Stimulated activated CD8-positive, alpha-beta memory T cell treated with anti-CD3 and anti-CD28 coated beads, Interleukin-15, amount 100 ng/mL, for 4 hours (primary cell): ENCODE measurements around the gene TTLL8.

Experiments used
- DNase-seq, 2 donors: peaks; one replicate each; pipeline ENCODE4 v3.0.0-alpha.2; 2020; ENCODE audit warnings: low read depth in 2 of 2

The TTLL8 gene

DNA sequence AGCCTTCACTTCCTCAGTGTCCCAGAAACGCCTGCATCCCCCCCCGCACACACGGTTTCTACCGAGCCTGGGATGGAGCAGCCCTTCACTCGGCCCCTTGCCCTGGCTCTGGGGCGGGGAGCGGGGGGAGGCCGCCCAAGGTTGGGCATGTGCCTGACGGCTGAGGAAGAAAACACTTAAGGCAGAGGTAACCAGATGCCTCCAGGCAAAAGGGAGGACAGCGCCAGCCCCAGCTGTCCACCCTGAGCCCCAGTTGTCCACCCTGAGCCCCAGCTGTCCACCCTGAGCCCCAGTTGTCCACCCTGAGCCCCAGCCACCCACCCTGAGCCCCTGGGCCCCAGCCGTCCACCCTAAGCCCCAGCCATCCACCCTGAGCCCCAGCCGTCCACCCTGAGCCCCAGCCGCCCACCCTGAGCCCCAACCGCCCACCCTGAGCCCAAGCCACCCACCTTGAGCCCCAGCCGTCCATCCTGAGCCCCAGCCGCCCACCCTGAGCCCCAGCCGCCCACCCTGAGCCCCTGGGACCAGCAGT, 3.8 kb upstream of the TTLL8 start:
- DNase-seq = no peak

DNA sequence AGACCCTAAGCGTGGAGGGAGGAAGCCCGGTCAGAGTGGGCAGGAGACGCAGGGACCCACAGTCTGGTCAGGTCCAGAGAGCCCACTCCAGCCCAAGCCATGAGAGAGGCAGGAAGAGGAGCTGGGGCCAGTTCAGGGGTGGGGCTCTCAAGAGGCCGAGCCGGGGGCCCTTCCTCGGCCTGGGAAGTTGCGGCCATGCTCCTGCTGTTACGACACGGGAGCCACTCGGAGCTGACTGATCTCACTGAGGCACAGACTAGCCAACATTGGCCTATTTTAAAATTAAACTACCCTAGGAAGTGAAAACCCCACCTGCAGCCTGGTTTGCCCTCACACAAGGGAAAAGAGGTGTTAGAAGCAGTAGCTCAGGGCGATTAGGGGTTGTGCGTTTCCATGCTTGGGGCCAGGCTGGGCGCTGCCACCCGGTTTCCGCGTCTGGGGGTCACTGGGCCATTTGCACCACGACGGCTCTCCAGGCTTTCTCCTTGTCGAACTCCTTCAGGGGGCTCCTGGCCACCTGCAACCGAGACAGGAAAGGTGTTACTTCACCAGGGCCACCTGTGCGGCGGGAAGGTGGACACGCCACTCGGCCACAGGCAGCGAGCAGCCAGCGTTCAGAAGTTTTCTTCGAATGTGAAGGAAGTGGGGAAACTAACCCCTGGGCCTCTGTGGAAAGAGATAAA, 3.2 kb upstream of the TTLL8 start:
- no peak for DNase-seq

DNA sequence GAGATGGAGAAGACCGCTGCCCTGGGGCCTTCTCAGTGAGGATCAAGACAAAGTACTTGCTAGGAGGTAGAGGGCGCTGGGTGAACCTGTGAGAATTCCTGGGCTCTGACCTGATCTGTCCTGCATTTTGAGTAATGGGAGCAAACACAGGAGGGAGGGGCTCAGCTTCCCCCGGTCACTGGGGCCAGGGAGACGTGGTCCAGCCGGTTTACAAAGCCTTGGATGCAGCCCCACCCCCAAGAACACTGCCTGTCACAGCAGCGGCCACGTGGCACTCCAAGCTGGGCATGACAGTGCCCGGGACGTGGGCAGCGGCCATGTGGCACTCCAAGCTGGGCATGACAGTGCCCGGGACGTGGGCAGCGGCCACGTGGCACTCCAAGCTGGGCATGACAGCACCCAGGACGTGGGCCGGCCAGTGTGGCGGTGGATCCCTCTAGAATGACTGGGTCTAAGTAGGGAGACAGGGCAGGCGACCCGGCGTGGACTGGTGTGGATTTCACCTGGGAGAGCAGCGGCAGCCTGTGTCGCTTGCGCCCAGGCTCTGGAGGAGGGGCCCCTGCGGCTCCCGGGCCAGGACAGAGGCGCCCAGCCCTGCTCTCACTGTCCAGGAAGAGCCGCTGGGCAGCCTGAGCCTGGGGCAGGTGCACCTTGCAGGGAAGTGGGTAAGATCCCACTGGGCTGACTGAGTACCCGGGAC, 2.5 kb upstream of the TTLL8 start:
- no peak for DNase-seq

DNA sequence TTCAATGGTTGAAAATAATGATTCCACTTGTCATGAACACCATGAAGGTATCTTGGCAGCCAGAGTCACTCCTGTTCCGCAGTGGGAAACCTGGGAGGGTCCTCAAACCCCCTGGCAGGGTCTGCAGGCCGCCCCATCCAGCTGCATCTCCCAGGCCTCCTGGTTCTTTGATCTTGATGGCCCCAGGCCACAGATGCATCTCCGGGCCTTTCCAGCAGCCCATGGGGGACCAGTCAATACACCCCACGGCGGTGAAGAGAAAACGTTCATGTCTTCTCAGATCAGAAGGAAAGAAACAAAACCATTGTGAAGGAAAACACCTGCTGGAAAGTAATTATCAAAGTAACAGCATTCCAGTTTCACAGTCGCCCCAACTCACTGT, 1.8 kb upstream of the TTLL8 start:
- DNase-seq = no peak

DNA sequence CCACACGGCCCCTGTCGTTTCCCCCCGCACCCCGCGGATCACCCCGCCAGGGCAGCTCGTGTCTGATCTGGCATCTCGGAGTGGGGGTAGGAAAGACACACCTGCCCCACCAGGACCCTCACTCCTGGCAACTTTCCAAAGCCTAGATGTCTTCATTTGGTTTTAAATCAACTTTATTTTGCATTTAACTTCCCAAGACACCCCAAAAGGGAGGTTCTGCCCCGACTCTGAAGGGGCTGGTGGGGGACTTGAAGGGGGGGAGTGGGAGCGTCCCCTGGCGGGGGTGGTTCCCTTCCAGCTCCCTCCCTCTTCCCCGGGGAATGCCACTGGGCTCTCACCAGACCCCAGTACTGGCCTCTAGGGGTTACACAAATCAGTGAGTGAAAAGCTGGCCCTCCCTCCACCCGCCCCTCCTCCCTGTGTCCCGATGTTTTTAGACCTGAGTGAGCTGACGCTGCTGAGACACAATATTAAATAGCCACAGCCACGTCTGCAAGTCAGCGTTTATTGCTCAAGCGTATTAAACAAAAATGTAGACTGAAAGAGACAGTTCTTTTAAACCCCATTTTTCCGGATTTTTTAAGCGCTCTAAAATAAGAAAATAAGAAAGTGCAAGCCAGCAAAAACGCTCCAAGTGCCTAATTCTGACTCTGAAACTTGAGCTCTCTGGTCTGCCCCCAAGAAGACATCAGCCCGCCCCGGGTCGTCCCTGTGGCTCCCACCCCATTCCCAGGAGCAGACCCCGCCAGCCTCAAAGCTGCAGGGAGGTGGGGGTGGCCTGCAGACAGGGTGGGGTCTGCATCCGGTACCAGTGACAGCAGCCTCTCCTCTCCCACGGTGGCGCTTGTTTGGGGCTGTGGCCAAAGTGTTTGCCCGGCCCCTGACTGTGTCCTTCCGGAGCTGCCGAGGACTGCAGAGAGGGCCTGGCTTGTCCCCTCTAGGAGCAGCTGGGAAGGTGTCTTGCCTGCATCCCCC, 1.1 kb upstream of the TTLL8 start:
- no peak for DNase-seq

DNA sequence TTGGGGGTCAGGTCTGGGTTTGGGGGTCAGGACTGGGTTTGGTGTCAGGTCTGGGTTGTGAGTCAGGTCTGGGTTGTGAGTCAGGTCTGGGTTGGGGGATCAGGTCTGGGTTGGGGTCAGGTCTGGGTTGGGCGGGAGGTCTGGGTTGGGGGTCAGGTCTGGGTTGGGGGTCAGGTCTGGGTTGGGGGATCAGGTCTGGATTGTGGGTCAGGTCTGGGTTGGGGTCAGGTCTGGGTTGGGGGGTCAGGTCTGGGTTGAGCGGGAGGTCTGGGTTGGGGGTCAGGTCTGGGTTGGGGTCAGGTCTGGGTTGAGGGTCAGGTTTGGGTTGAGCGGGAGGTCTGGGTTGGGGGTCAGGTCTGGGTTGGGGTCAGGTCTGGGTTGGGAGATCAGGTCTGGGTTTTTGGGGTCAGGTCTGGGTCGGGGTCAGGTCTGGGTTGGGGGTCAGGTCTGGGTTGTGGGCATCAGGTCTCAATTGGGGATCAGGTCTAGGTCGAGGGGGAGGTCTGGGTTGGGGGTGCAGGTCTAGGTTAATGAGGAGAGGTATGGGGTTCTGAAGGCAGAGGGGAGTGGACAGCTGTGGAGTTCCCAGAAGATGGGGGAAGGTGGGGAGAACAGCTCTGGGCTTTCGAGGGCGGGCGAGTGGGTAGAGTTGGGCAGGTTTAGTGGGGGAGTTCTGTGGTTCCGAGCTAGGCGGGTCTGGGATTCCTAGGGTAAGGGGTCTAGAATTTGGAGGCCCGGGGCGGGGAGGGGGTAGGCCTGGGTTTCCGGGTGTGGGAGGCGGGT, 629 bp downstream of the TTLL8 start:
- DNase-seq = no peak

DNA sequence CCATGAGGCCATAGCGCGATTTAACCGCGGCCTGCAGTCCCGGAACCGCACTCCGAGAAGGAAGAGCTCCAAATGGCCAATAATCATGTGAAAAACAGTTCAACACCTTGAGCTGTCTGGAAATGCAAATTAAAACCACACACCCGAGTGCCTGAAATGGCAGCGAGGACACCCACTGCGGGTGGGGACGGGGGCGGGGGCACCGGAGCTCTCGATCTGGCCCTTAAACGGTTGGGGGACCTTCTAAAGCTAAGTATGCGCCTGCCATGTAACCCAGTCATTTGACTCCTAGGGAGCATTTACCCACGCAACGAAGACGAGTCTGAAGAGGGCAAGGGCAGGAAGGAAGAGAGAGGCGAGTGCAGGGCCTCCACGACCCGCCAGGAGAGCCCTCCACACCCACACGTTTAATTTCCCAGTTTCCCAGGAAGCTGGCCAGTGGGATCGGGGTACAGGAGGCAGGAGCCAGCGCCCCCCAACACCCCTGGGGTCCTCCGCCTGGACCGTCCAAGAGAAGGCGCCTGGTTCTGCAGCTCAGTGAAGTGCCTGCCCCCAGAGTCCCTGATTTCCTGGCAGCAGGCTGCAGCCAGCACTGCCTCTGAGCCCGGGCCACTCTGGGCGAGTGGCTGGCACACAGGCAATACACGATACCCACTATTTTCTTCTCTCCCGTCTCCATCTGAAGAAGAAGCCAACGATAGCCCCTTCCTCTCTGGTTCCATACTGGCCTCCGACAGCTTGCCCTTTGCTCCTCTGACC, 1.7 kb downstream of the TTLL8 start:
- DNase-seq = no peak

DNA sequence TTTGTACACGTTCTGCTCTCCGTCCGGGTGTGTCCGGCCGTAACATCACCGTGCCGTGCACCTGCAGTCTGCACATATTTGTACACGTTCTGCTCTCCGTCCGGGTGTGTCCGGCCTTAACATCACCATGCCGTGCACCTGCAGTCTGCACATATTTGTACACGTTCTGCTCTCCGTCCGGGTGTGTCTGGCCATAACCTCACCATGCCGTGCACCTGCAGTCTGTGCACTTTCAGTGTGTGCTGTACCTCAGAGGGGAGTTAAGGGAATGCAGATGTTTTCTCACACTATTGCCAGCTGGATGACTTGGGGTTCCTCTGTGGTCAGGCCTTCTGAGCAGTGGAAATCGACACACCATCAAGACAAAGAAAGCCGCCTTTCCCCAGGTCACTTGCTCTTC, 4.2 kb downstream of the TTLL8 start:
- no peak for DNase-seq

DNA sequence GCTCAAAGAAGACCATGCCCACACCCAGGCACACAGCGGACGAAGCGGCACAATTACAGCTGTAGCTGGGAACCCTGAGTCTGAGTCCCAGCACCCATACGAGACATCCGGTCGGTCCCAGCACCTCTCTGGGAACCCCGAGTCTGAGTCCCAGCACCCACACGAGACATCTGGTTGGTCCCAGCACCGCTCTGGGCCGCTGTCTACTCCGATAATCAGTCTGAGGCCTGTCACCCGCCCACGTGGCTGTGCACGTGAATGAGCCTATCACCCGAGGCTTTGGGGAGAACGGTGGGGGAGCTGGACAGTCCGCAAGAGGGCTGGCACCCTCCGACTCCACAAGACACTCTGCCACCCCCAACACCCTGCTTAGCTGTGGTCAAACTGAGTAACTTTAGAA, 6.2 kb downstream of the TTLL8 start:
- DNase-seq = no peak

DNA sequence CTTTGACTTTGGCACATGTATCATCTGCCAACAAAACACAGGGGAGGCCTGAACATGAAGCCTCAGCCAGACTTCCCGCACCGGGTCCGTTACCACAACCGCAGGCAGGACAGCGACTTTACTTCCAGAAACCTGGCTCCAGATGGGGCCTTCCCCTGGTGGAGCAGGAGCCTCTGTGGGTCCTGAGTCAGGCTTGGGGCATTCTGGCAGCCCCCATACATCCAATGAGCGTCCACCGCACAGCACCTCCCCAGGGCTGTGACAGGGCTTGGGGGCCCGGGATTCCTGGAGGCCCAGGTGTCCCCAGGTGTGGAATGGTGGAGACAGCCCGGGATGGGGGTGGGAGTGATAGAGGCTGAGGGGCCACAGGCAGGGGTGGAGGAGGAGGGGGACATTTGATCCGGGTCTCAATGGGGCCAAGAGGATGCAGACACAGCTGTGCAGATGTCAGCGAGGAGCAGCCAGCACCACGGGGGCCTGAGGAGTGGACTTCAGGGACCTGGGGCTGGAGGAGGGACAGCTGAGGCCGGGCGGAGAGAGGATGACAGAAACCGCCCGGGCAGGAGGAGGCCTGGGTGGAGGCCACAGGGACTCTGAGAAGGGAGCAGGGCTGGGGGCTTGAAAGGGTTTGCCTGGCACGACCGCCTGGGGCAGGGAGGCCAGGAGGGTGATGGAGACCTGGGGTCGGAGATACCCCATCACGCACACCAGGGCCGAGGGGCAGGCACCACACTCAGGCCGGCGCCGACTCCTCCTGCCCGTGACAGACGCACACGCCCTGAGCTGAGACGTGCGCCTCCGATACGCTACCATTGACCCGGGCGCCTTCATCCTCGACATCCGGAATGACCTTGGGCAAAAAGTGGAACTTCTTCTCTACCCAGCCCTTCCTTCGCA, 8.6 kb downstream of the TTLL8 start:
- no peak for DNase-seq

DNA sequence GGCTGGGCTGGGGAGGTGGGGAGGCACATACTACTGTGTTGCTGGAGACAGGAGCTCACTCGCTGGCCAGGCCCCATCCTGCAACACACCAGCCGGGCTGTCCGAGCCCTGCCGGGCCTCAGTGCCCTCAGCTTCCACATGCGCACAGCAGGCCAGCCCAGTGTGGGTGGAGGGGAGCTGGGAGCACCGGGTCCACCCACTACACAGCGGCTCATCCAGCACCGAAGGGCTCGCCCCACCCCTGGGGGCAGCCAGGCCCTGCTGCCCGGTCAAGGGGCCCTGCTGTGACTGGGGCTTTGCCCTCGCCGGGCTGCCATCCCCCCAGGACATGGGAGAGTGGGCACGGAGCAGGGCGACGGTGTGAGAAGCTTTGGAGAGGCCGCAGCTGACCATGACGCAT, 9.3 kb downstream of the TTLL8 start:
- no peak for DNase-seq

DNA sequence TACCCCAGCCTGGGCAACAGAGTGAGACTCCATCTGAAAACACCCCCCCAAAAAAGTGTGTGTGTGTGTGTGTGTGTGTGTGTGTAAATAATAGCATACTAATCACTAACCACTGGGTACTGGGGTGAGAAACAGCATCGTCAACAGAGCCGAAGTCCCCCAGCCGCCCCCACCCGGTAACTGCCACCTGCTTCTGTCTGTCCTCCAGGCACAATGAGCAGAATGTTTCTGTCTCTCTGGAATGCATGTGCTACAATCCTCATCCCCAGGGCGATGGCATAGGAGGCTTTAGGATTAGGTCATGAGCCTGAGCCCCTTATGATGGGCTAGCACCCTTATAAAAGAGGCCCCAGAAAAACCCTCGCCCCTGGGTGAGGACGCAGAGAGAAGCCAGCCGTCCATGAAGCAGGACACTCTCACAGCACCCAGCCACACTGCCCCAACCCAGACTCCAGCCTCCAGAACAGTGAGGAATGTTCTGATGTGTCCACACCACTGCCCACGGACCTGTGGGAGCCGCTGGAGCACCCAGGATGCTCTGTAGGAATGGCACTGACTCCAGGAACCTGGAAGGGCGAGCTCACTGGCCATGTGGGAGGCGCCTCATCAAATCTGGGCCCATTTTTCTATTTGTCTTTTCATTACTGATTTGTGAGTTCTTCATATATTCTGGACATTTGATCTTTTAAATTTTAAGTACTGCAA, 9.9 kb downstream of the TTLL8 start:
- DNase-seq = no peak

DNA sequence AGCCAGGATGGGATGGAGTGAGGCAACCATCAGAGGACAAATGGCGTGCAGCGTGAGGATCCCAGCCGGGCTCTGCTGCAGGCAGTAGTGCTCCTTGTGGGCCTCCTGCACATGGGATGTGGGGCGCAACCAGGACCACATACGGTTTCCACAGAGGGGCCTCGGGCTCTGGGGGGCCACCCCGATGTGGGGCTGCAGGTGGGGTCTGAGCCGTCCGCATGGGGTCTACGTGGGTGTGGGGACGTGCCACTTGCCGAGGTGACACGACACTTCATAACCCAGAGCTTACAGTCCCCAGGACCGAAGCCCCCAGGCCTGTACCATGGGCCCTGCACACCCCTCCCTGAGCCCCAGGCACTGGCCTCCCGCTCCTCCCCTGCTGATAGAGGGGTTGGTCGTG, 10.8 kb downstream of the TTLL8 start:
- DNase-seq = no peak

DNA sequence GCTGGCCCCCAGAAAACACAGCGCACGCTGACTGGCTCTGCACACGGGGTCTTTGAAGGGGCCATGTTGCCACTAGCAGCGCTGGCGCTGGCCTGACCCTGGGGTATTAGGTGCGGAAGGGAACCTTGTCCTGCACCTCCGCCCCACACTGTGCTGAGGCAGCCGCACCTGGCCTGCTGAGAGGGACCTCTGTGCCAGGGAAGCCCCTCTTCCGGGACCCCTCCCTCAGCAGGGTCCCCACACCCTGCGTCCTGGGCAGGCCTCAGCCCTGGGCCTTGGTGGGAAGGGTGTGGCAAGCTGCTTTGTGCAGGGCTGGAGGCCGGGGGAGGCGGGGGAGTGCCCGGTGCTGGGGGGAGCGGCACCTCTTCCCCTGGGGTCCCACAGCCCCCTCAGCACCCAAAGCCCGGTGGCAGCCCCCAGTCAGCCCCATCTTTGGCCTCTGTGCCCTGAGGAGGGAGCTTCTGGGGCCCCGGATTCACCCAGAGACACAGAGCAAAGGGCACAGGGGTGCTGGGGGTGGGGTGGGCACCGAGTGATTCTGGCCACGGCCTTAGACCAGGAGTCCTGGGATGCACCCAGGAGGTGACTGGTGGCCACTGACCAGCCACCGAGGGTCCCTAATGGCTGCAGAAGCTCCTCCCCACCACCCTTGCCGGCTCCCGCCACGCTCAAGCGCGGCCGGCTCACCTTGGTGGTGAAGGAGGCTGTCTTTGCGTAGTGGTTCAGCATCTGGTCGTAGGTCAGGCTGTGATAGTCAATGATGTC, 11.4 kb downstream of the TTLL8 start:
- no peak for DNase-seq

DNA sequence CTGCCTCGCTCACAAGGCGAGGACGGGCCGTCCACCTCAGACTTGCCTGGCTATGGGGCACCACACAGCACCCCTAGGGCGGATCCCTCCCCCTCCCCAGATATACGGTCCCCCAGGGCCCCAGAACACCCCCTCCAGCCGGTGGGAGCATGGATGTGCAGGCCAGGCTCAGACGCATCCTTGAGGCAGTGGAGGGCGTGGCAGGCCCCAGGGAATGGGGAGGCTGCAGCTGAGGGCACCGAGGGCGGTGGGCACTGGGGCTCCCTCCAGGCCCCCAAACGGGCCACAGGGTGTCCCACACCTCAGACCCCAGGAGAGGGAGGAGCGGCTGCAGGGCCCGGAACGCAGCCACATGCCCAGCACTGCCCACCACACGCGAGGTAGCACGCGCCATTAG, 12.1 kb downstream of the TTLL8 start:
- no peak for DNase-seq

DNA sequence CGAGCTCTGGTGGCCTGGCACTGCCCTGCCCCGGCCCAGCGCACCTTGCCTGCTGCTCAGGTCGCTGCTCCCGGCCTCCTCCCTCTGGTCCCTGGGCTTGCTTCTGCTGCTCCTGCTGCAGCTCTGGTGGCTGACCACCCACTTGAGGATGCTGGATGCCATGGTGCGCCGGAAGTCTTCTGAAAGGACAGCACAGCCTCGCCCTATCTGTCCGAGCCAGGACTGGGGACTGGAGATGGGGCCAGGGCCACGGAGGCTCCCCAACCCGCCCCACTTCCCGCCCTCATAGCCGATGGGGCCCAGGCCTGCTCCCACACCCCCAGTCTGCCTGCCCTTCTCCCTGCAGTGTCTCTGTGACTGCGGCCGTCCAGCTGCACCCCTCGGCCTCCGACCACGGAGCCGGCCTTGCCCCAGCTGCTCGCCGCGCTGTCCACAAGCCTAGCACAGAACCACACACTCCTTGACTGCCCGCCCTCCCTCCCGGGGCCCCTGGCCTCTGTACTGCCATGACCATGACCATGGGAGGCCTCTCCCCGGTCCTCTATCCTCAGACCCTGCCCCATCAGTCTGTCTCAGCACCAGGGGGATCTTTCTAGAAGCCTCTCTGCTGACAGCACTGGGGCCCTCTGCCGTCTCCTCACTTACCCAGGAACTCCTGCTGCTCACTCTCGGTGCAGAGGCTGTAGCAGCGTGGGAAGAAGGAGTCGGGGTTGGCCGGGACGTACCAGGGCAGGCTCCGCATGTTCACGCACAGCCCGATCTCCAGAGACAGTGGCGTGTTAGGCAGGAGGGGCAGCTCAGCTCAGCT, 12.7 kb downstream of the TTLL8 start:
- no peak for DNase-seq

DNA sequence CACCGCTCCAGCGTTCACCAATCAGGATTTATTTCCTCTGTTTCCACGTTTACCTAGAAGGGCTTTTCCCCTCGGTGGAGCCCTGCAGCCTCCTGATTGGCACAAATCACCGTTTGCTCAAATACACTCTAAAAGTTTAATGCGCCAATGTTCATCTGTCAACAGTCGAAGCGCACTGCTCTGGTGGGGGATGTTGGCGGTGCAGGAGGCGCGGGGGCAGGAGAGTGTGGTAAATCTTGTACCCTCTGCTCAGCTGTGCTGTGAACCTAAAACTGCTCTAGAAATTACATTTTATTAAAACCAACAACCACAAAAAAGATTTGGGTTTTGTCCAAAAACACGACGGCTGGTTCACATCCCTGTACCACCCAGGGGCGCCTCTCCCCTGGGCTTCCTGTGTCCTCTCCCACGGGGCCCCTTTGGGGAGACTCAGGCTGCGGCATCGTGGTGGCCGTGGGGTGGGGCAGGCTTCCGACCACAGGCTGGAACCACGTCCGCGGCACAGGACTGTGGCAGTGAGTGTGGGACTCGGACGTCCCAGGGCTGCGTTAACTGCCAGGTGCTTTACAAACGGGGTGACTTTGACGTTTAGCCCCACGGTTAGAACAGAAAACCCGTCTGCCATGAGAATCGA, 13.5 kb downstream of the TTLL8 start:
- no peak for DNase-seq
